Activated CD8-positive, alpha-beta memory T cell treated with anti-CD3 and anti-CD28 coated beads for 24 hours (primary cell): ENCODE measurements around the gene LIN52.
"Not testable (repeated sequence)": the region's sequence is repeated elsewhere in the genome, so short reads cannot be mapped to it uniquely, and the experiment has no call there.

ENCODE experiments used
- DNase-seq: peaks from one replicate; pipeline ENCODE4 v3.0.0-alpha.2; 2020

The LIN52 gene

GRCh38 chr14:74111395-74112216 is 26.9 kb downstream of the LIN52 start:
- not testable (repeated sequence) for DNase-seq

GRCh38 chr14:74125487-74125886 is 40.7 kb downstream of the LIN52 start:
- not testable (repeated sequence) for DNase-seq

- no peak for DNase-seq
These were observed 41.7 kb downstream of the LIN52 start for GRCh38 chr14:74126315-74127013.

GRCh38 chr14:74127634-74128033 is 42.9 kb downstream of the LIN52 start:
- DNase-seq = no peak

GRCh38 chr14:74133833-74134481 is 49.2 kb downstream of the LIN52 start:
- no peak for DNase-seq

- DNase-seq = no peak
These were observed 49.7 kb downstream of the LIN52 start for GRCh38 chr14:74134484-74134883.

- DNase-seq = no peak
These were observed 50.7 kb downstream of the LIN52 start for GRCh38 chr14:74135426-74135825.

GRCh38 chr14:74140374-74140850 is 55.7 kb downstream of the LIN52 start:
- no peak for DNase-seq

- DNase-seq = no peak
These were observed 56.9 kb downstream of the LIN52 start for GRCh38 chr14:74141703-74142102.

- no peak for DNase-seq
These were observed 57.8 kb downstream of the LIN52 start for GRCh38 chr14:74142523-74142922.

GRCh38 chr14:74144789-74145188 is 60.0 kb downstream of the LIN52 start:
- no peak for DNase-seq

GRCh38 chr14:74147571-74147970 is 62.8 kb downstream of the LIN52 start:
- no peak for DNase-seq

- DNase-seq = no peak
These were observed 63.9 kb downstream of the LIN52 start for GRCh38 chr14:74148705-74149104.

- no peak for DNase-seq
These were observed 70.5 kb downstream of the LIN52 start for GRCh38 chr14:74155287-74155686.

- DNase-seq = no peak
These were observed 71.0 kb downstream of the LIN52 start for GRCh38 chr14:74155749-74156148.

- DNase-seq = no peak
These were observed 76.0 kb downstream of the LIN52 start for GRCh38 chr14:74160763-74161162.

- no peak for DNase-seq
These were observed 76.9 kb downstream of the LIN52 start for GRCh38 chr14:74161526-74162158.

GRCh38 chr14:74169906-74170305 is 85.2 kb downstream of the LIN52 start:
- DNase-seq = no peak

- no peak for DNase-seq
These were observed 91.6 kb downstream of the LIN52 start for GRCh38 chr14:74176400-74176793.

GRCh38 chr14:74179856-74180255 is 95.1 kb downstream of the LIN52 start:
- DNase-seq = no peak

- no peak for DNase-seq
These were observed 106.3 kb downstream of the LIN52 start for GRCh38 chr14:74190927-74191575.

GRCh38 chr14:74194506-74195274 is 109.9 kb downstream of the LIN52 start:
- DNase-seq = no peak
